K562 (cell line): Measurements from ENCODE around the gene ACAP3. TPM values are rescaled to one million over a fixed set of nuclear protein-coding genes. Genes with fewer than 3 reads are reported as not detected.

ENCODE experiments used
- HNRNPK ChIP-seq: fragments of 200-400 bp; formaldehyde crosslinking; IDR thresholded peaks from one replicate; pipeline ENCODE4 v1.6.1; 2018; ENCODE audit warnings: mild to moderate bottlenecking, low read depth, low read length; ENCODE audit not compliant: poor library complexity, severe bottlenecking
- TAF1 ChIP-seq: IDR thresholded peaks from 2 replicates; pipeline ENCODE4 v1.6.1; 2011; ENCODE audit warnings: mild to moderate bottlenecking, low read length, moderate library complexity; ENCODE audit not compliant: insufficient read depth, control insufficient read depth, severe bottlenecking; ENCODE audit errors: extremely low read depth
- TRIM28 ChIP-seq: fragments of 450-650 bp; IDR thresholded peaks from 2 replicates; pipeline ENCODE4 v1.6.1; 2017
- UBTF ChIP-seq, 2 experiments: IDR thresholded peaks; 2 replicates each; pipeline ENCODE4 v1.6.1; 2012; ENCODE audit warnings: improper control_type of control experiment in 2 of 2, low read depth in 2 of 2, low read length in 2 of 2, borderline replicate concordance in 1 of 2
- YY1 ChIP-seq, 3 experiments: IDR thresholded peaks; 2 replicates each; pipeline ENCODE4 v1.6.1; 2011; ENCODE audit warnings: low read length in 2 of 3, mild to moderate bottlenecking in 2 of 3, moderate library complexity in 2 of 3, borderline replicate concordance in 1 of 3, control low read depth in 1 of 3, low read depth in 1 of 3; ENCODE audit not compliant: insufficient read depth in 3 of 3, insufficient replicate concordance in 2 of 3, control insufficient read depth in 1 of 3, insufficient read length in 1 of 3; ENCODE audit errors: extremely low read depth in 1 of 3
- ZBTB40 ChIP-seq, 2 experiments: fragments of 450-650 bp in 1 of 2; sonication (generic) in 1 of 2; formaldehyde crosslinking in 1 of 2; IDR thresholded peaks; 2 replicates each; pipeline versions ENCODE4 v1.7.1 to v1.9.0; 2016 to 2022; ENCODE audit warnings: inconsistent platforms in 1 of 2, mild to moderate bottlenecking in 1 of 2, missing genetic modification reagents in 1 of 2
- ZNF592 ChIP-seq: fragments of 450-650 bp; IDR thresholded peaks from 2 replicates; pipeline ENCODE4 v1.6.1; 2017; ENCODE audit warnings: antibody characterized with exemption, mild to moderate bottlenecking
- polyA plus RNA-seq, 8 experiments: library from polyadenylated mRNA; depleted of rRNA in 4 of 8; stranded (reverse) in 5 of 8; unstranded in 3 of 8; fragments of >200 nt; fragmentation: Nextera tagmentation in 2 of 8; fragmentation: Illumina TruSeq in 1 of 8; extraction: Ambion mirVana in 2 of 8; extraction: Trizol in 1 of 8; gene quantifications; 2 replicates each; pipeline versions ENCODE4 v1.2.1 to v1.2.3, GENCODE V29; 2011 to 2014; ENCODE audit warnings: inconsistent platforms in 1 of 8, missing spikeins in 1 of 8
- total RNA-seq, 7 experiments: library from RNA; depleted of rRNA in 6 of 7; stranded (reverse); fragments of >200 nt in 6 of 7; fragmentation: Illumina TruSeq in 2 of 7; extraction: Trizol in 2 of 7; gene quantifications; 2 replicates each; pipeline versions ENCODE4 v1.2.1 to v1.2.3, GENCODE V29; 2011 to 2021; ENCODE audit warnings: low replicate concordance in 1 of 7

ACAP3 gene
- total and polyA plus RNA-seq, 9 of the 15 experiments (the other 6 are each of a cell fraction or from before 2014, with no cell fraction given): 0.01 to 49.0 (median 12.0) TPM

- TF ChIP-seq ZBTB40 (IDR thresholded peaks at IDR 0.05) (0 out of 2 replicates have a peak, but pooled peaks have one; percentile 35), ZBTB40 (CRISPR knock-in tag; IDR thresholded peaks at IDR 0.05) (no peak), ZNF592 (no peak; the same call in 1 of the 2 replicates), TRIM28 (no peak), TAF1 (peak; percentile 15), YY1 (IDR thresholded peaks at IDR 0.05; ENCODE audit: borderline replicate concordance in 1 of 3, control insufficient read depth in 1 of 3, extremely low read depth in 1 of 3, insufficient read depth in 3 of 3, insufficient read length in 1 of 3, insufficient replicate concordance in 2 of 3, low read depth in 1 of 3, low read length in 2 of 3) (peak in 1 of 3 experiments; percentile 6), HNRNPK (no peak), UBTF (IDR thresholded peaks at IDR 0.05; ENCODE audit: borderline replicate concordance in 1 of 2, low read depth in 2 of 2, low read length in 2 of 2) (0 out of 4 replicates have a peak, but pooled peaks of 1 of the 2 experiments have one; percentile 31)
Measured at GRCh38 chr1:1307261-1307922, 338 bp downstream of the ACAP3 start (continued).
